CD4-positive, alpha-beta T cell (primary cell): Measurements from ENCODE around the gene ME3. TPM values are rescaled to one million over a fixed set of nuclear protein-coding genes. Genes with fewer than 3 reads are reported as not detected.

Experiments
- ATAC-seq: fragments of 200-7000 bp; cut with Tn5 transposase; one replicate; pipeline ENCODE4 v1.10.0; 2022; ENCODE audit warnings: mild to moderate bottlenecking; ENCODE audit not compliant: poor library complexity
- CTCF ChIA-PET: fragments of 350-600 bp; sonication (Branson Sonifier 250); formaldehyde crosslinking; loops from one replicate; lab custom pipeline; 2021; ENCODE audit warnings: antibody characterized with exemption, inconsistent platforms; lab: Charles Lee
- POLR2A ChIA-PET: fragments of 350-600 bp; sonication (Branson Sonifier 250); formaldehyde crosslinking; loops from one replicate; lab custom pipeline; 2021; ENCODE audit warnings: antibody characterized with exemption, inconsistent platforms; lab: Charles Lee
- DNase-seq, 14 experiments: peaks; one replicate each; pipeline ENCODE4 v3.0.0-alpha.2; 2013 to 2020; ENCODE audit warnings: mixed read lengths in 2 of 14
- H3K27ac ChIP-seq, 2 donors: one replicate each; pipeline versions ENCODE4 v1.5.1 to v1.7.0; 2013; ENCODE audit warnings: low read length in 2 of 2, low read depth in 1 of 2, mild to moderate bottlenecking in 1 of 2
- H3K27me3 ChIP-seq, 2 experiments: 1 replicate in 1 of 2; 2 replicates in 1 of 2; pipeline versions ENCODE4 v1.6.1 to v1.7.0; 2013; ENCODE audit warnings: low read length in 2 of 2, control low read depth in 1 of 2, mild to moderate bottlenecking in 1 of 2, moderate library complexity in 1 of 2; ENCODE audit not compliant: insufficient read depth in 2 of 2, control insufficient read depth in 1 of 2
- H3K36me3 ChIP-seq: one replicate; pipeline ENCODE4 v1.6.1; 2013; ENCODE audit warnings: low read length, control low read depth; ENCODE audit not compliant: insufficient read depth
- H3K4me1 ChIP-seq: one replicate; pipeline ENCODE4 v1.6.1; 2013; ENCODE audit warnings: low read length, control low read depth; ENCODE audit not compliant: insufficient read depth
- H3K4me3 ChIP-seq: one replicate; pipeline ENCODE4 v1.5.1; 2013; ENCODE audit warnings: mild to moderate bottlenecking, low read length, moderate library complexity
- H3K9me3 ChIP-seq, 2 experiments: 1 replicate in 1 of 2; 2 replicates in 1 of 2; pipeline versions ENCODE4 v1.6.1 to v1.7.0; 2013; ENCODE audit warnings: low read length in 2 of 2, mild to moderate bottlenecking in 2 of 2, control low read depth in 1 of 2, moderate library complexity in 1 of 2; ENCODE audit not compliant: control insufficient read depth in 1 of 2, insufficient read depth in 1 of 2
- H3K27ac Mint-ChIP-seq: one replicate; pipeline ENCODE4 v1.8.0; 2020; ENCODE audit warnings: mixed read lengths
- H3K27me3 Mint-ChIP-seq: one replicate; pipeline ENCODE4 v1.8.0; 2021; ENCODE audit warnings: mixed read lengths
- H3K36me3 Mint-ChIP-seq: one replicate; pipeline ENCODE4 v1.8.0; 2021; ENCODE audit warnings: low read depth, mixed read lengths
- H3K4me1 Mint-ChIP-seq: one replicate; pipeline ENCODE4 v1.8.0; 2021; ENCODE audit warnings: low read depth, mixed read lengths
- H3K4me3 Mint-ChIP-seq: one replicate; pipeline ENCODE4 v1.8.0; 2020; ENCODE audit warnings: mild to moderate bottlenecking, mixed read lengths
- H3K9me3 Mint-ChIP-seq: one replicate; pipeline ENCODE4 v1.8.0; 2020; ENCODE audit warnings: mixed read lengths
- CTCF ChIP-seq: fragments of 200-600 bp; IDR thresholded peaks from one replicate; pipeline ENCODE4 v1.8.0; 2022; ENCODE audit warnings: antibody characterized with exemption, mild to moderate bottlenecking
- intact Hi-C, 2 experiments: fragments of 100-400 bp; cut with DNase I in 1 of 2; cut with micrococcal nuclease in 1 of 2; formaldehyde crosslinking; loops; one replicate each; pipeline versions ENCODE4 v1.15.1 to v1.9.0; 2023 to 2025; cut with DNase I, micrococcal nuclease
- total RNA-seq, 174 experiments: library from RNA in 2 of 174; stranded (reverse) in 2 of 174; gene quantifications; one replicate each; pipeline ENCODE4 v1.2.3 and lab custom pipeline; 2021 to 2026

Gene ME3
- total RNA-seq, 2 experiments from 2014 or later, result 9.1 to 10.6 TPM

- H3K4me1 ChIP-seq, result no peaks in the 10 kb centered on the region
- H3K36me3 Mint-ChIP-seq, result no peaks in the 10 kb centered on the region
- no peaks in the 10 kb centered on the region for H3K27me3 ChIP-seq
- DNase-seq (no peak), ATAC-seq (no peak)
- H3K4me1 Mint-ChIP-seq, result no peaks in the 10 kb centered on the region
- ChIA-PET CTCF (no interaction called here), POLR2A (no interaction called here)
- peaks cover 2 to 5% of the 10 kb centered on the region in 2 experiments for H3K9me3 ChIP-seq
- H3K27me3 Mint-ChIP-seq, result no peaks in the 10 kb centered on the region
- TF ChIP-seq CTCF, result no peak
- H3K9me3 Mint-ChIP-seq, result no peaks in the 10 kb centered on the region
- no peak overlapping the region for H3K4me3 ChIP-seq
- intact Hi-C loops, result no loop called here
- H3K36me3 ChIP-seq, result no peaks in the 10 kb centered on the region
- H3K27ac Mint-ChIP-seq, result no peak overlapping the region
- no peak overlapping the region for H3K27ac ChIP-seq
- H3K4me3 Mint-ChIP-seq, result no peak overlapping the region
Measured at GRCh38 chr11:86623736-86624135, 48.7 kb downstream of the ME3 start.

GRCh38 chr11:86623041-86623621 is 49.3 kb downstream of the ME3 start:
- H3K27ac Mint-ChIP-seq, result no peak overlapping the region
- H3K36me3 Mint-ChIP-seq, result no peaks in the 10 kb centered on the region
- Histone ChIP-seq H3K4me1 (no peaks in the 10 kb centered on the region), H3K27me3 (no peaks in the 10 kb centered on the region), H3K27ac (no peak overlapping the region), H3K4me3 (no peak overlapping the region), H3K36me3 (no peaks in the 10 kb centered on the region), H3K9me3 (peaks cover 5 to 6% of the 10 kb centered on the region in 2 experiments)
- no peaks in the 10 kb centered on the region for H3K9me3 Mint-ChIP-seq
- no peak overlapping the region for H3K4me3 Mint-ChIP-seq
- TF ChIP-seq CTCF, result no peak
- intact Hi-C loops, result no loop called here
- ChIA-PET POLR2A (no interaction called here), CTCF (no interaction called here)
- no peaks in the 10 kb centered on the region for H3K4me1 Mint-ChIP-seq
- DNase-seq (no peak), ATAC-seq (no peak)
- H3K27me3 Mint-ChIP-seq, result no peaks in the 10 kb centered on the region

- Histone ChIP-seq H3K4me3 (no peak overlapping the region), H3K4me1 (no peaks in the 10 kb centered on the region), H3K9me3 (peaks cover 5 to 10% of the 10 kb centered on the region in 2 experiments), H3K27ac (no peak overlapping the region), H3K36me3 (no peaks in the 10 kb centered on the region), H3K27me3 (no peaks in the 10 kb centered on the region)
- DNase-seq, result no peak
- no peak for TF ChIP-seq CTCF
- H3K4me1 Mint-ChIP-seq, result no peaks in the 10 kb centered on the region
- ATAC-seq, result no peak
- CTCF ChIA-PET, result no interaction called here
- no peak overlapping the region for H3K27ac Mint-ChIP-seq
- intact Hi-C loops, result no loop called here
- no peak overlapping the region for H3K4me3 Mint-ChIP-seq
- no peaks in the 10 kb centered on the region for H3K36me3 Mint-ChIP-seq
- no peaks in the 10 kb centered on the region for H3K27me3 Mint-ChIP-seq
- POLR2A ChIA-PET, result no interaction called here
- no peaks in the 10 kb centered on the region for H3K9me3 Mint-ChIP-seq
Measured at GRCh38 chr11:86621854-86622253, 50.6 kb downstream of the ME3 start.
